ENCODE data around the gene NME1.

- TF ChIP-seq GATA2 (IDR thresholded peaks at IDR 0.05; ENCODE audit: low read depth, low read length) (no peak), GATA3 (IDR thresholded peaks at IDR 0.05; ENCODE audit: low read depth, low read length) (no peak)
Measured at GRCh38 chr17:51121620-51122472, 31.5 kb upstream of the NME1 start.

Data from SH-SY5Y (cell line).